Mucosa of gallbladder (tissue), 1 donor: ENCODE data around the gene ANO4. TPM values are rescaled to one million over a fixed set of nuclear protein-coding genes. Genes with fewer than 3 reads are reported as not detected.

ENCODE experiments used
- DNase-seq: peaks from one replicate; pipeline ENCODE4 v3.0.0-alpha.2; 2020; ENCODE audit warnings: low spot score
- total RNA-seq: library from RNA; stranded (reverse); gene quantifications from one replicate; pipeline ENCODE4 v1.2.1, GENCODE V29; 2021
- donor health status: DM: no; HTN: no; CAD: no.

Gene ANO4
- total RNA-seq, 1 donor from 2014 or later, result 0.12 TPM

DNA sequence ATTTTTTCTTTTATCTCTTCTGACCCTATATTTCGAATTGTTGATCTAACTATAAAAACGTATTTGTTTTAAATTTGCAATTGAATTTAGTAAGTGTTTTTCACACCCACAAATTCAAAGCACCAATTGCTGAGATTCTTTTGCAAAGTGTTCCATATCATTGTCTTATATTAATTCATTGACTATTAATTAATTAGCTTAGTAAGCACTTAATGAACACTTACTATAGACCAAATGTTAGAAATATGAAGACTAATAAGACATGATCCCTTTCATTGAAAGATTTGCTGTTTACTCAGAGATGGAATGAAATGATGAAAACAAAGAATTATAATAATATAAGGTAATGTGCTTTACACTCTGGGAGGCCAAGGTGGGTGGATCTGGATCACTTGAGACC, 14.2 kb downstream of the ANO4 start:
- DNase-seq, result no peak

DNA sequence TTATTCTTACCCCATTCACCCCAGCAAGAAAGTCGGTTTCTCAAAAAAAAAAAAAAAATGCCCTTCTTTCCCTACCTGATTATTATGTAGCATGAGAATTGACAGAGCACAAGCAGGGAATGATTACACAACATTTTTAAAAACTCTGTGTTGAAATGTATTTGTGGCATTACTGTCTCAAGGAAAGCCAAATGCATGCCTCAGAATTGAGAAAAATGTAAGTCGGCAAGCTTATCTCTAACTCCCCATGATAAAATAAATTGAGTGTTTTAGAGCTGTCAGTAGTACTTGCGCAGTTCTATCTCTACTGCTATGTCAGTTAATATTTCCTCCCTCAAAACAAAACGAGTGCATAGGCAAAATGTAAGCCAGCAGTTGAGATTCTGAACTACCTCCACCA, 25.7 kb downstream of the ANO4 start:
- DNase-seq, result no peak

DNA sequence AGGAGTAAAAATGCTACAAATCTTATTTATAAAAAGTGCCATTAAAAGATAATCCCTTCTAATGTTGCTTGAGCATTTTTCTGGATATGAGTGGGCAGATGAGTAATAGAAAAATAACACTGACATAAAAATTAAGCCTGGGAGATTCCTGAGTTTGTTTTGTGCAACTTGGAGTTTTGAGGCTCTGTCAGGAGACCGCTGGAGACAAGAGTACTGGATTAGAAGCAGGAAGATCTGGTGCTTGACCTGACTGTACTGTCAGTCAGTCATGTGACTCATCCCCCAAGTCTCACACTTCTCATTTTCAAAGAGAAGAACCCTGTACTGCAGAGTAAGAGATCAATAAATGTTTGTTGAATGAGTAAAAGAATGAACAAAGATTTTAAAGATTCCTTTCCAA, 29.4 kb downstream of the ANO4 start:
- no peak for DNase-seq

DNA sequence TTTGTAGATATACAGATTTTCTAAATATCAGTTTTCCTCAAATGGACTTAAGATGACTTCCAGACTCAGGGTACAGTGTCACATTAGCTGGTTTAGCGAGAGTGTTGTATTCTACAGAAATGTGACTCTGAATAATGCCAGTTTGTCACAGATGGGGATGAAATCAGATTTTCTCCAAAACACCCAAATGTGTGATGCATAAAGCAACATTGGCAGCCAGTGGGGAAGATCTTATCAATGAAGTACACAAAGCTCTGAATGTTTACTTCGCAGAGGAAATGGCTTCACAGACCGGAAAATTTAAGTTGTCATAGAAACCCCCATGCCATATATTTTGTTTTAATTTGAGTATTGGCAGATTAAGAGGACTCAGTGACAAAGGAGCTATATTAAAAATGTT, 29.9 kb downstream of the ANO4 start:
- DNase-seq, result no peak

DNA sequence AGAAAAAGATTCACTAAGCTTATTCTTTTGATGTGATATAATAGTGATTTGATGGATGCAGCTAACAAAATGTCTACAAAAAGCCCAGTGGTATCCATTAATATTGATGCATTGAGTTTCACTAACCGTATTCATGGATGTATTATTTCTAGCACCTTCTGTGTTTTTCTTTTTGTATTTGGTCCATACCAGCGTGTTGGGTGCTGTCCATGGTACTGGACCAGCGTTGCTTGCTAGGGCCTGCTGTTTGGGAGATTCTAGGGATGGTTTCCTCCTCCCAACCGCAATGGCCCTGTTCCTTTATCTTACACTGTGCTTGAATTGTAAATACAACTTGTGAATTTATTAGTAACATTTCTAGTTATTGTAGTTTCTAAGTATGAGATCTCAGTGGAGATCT, 31.7 kb downstream of the ANO4 start:
- peak; percentile 60 for DNase-seq

DNA sequence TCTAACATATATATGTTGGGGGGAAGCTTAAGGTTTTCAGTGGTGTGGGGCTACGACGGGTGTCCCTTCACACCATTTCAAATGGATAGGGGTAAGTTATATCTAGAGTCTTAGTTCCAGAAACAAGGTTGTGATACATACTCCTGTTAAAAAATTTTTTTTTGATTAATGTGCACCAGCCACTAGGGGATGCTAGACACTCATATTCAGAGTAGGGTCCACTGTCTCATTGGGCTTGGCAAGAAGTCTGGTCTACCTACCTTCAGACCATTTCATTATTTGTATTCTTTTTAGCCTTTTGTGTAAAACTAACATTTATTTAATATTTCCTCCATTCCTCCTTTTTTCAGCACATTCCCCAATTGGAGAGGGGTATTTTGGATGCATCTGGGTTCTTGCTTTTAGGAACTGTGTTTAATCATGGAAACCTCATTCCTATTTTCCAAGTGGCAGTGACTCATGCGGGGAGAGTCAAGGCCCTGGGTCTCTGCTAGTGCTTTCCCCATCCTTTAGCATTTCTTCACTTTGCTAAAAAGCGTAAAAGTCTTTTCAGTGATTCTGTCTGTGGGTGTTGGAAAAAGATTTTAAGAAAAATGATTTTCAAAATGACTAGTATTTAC, 33.4 kb downstream of the ANO4 start:
- DNase-seq, result no peak

DNA sequence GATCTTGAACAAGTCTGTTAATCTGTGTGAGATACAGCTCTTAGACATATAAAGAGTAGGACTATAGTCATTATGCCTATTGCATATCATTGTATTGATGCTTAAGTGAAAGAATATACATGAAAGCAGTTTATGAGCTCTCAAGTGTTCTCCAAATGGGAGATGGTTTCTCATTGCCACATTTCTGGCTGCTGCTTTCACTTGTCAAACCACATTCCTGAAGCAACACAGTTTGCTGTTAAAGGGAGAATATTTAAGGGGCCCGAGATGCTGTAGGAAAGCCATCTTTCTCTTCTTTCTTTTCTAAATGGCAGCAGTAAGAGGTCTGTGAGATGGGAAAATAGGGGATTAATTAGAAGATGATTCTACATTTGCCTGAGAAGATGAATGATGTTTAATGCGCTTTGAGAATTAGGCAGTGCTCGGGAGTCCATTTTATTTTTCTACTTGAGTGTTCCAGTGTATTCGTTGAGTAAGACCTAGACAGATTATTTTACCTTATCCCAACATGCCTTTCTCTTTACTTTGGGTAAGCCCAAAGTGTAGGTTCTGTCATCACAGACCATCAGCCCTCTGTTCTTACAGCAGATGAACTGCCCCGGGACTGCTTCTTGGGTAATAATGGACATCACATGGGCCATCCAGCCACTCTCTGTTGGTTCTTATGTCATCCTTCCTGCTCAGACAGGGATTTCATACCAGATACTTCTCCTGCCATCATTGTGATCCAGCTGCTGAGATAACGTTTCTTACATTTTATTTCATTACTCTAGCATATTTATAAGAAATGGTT, 35.6 kb downstream of the ANO4 start:
- DNase-seq, result no peak

DNA sequence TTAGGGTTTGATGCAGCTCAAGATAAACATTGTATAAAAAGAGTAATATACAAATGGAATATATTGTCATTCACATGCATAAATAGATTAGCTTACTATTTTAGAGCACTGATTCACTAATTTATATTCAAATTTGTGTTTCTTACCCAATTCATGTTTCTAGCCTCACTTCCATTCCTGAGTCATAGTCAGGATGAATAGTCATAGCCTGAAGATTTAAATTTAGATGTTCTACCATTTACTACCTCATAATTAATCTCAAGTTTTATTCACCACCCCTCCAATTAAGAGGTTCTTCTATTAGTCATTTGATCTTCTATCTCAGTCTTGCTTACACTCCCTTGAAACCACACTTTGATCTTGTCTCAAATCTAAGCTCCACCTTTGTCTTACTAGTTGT, 38.7 kb downstream of the ANO4 start:
- DNase-seq, result no peak

DNA sequence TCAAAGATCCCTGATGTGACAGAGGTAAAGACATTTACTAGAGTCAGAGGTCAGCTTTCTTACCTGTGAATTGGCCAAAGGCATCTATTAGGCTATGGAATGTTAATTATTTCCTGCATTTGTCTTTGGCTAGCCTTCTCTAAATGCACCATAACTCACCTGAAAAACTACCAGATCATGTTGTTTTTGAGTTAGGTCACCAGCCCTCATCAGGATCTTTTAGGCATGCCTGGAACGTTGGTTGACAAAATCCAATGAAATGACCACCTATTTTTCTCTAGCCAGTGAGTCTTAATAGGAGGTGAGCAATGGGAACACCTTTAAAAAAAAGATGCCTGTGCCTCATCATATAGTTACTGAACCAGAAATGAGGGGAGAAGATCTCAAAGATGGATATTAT, 46.2 kb downstream of the ANO4 start:
- no peak for DNase-seq

DNA sequence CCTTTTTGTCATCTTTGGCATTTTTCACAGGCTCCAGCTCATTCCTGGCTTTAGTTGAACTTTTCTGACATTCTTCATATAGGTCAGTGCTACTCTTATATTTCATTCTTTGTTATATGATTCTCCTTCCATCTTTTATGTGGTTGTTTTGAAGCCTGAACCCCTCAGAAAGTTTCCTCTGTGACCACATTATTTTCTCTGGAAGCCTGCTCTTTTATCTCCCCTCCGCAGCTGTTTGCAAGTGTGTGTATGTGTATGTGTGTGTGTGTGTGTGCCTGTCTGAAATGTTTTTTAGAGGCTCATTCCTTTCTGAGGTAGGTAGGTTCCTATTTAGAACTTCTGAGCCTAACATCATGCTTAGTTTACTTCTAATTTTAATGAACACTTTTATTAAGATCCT, 47.6 kb downstream of the ANO4 start:
- no peak for DNase-seq

DNA sequence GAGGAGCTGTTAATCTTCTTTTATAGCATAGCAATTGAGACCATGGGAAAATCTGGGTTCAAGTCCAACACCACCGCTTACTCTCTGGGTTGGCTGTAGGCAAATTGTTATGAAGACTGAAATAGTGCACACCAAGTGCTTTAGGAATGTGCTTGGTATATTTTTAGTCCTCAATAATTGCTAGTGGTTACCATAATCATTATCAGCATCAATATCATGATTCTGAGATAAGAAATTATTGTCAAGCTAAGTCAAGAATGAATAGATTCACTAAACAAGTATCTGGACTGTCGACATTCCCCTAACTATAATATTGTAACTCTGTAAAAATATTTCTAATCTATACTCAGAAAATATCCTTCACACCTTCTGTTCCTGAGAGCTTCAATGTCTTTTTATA, 48.5 kb downstream of the ANO4 start:
- DNase-seq, result no peak

DNA sequence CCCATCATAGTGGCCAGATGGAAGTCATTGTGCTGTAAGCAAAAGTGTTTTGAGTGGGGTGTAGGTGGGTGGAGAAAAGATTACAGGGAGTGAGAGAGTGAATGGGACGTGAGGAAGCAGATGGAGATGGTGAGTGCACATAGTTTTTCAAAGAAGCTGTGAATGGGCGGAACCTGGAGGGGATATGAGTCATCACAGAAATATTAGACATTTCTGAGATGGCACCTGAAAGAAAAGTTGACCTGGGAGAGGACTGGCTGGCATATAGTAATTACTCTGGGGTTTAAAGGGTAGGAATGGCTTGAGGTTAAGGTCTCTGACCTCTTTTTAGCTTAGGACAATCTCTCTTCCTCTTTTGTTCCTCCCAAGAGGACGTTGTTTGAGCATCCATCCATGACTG, 50.5 kb downstream of the ANO4 start:
- no peak for DNase-seq

DNA sequence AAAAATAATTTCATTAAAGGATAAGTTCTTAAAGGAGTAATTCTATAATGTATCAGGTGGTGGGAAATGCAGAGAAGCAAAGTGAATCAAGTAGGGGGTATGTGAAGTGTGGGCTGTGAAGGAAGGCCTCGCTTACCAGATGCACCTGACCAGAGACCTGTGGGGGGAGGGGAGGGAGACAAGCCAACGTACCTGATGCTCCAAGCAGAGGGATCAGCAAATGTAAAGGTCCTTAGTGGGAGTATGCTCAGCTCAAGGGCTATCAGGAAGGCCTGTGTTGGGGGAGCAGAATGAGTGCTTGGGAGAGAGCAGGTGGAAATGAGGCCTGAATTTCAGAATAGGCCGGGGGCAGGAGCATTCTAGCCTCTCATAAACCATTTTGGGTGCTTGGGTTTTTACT, 57.1 kb downstream of the ANO4 start:
- DNase-seq, result no peak

DNA sequence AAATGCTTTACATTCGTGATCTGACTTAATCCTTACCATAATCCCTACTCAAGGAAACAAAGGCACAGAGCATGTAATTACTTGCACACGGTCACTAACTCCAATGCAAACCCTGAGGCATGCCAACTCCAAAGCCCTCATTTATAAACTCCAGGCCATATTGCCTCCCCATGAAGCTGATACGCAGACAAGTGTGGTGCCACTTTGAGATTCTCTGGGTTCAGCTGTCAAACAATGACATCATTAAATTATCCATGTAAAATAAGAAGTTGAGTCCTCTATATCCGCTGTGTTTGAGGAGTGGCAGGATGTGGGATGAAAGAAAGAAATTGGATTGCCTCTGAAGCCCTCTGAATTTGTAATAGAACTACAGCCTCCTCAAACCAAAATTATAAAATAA, 62.8 kb downstream of the ANO4 start:
- no peak for DNase-seq

DNA sequence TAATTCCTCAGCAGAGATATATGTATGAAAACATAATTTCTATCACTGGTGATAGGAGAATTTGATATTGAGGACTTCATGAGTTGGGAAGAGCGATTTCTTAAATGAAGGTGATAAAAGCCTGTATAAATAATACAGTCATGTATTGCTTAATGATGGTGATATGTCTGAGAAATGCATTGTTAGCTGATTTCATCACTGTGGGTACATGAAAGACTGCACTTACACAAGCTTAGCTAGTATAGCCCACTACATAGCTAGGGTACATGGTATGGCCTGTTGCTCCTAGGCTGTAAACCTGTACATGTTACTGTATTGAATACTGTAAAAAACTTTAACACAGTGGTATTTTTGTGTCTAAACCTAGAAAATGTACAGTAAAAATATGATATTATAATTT, 63.4 kb downstream of the ANO4 start:
- no peak for DNase-seq

DNA sequence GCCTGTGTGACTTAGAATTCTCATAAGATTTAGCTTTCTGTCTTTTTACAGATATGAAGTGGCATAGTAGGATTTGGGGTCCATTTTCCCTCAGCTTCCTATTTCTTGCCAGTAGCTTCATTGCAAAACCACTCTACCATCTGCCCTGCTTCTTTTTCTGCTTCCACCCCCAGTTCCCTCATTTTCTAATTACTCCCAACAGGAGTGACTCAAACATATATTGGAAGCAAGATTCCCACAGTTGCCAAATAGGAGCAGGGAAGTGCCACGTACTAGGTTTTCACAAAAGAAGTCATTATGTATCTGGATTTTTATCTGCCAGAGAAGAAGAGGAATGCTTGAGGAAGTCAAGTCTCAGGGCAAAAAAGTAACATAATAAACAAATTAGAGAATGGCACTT, 64.1 kb downstream of the ANO4 start:
- DNase-seq, result no peak

DNA sequence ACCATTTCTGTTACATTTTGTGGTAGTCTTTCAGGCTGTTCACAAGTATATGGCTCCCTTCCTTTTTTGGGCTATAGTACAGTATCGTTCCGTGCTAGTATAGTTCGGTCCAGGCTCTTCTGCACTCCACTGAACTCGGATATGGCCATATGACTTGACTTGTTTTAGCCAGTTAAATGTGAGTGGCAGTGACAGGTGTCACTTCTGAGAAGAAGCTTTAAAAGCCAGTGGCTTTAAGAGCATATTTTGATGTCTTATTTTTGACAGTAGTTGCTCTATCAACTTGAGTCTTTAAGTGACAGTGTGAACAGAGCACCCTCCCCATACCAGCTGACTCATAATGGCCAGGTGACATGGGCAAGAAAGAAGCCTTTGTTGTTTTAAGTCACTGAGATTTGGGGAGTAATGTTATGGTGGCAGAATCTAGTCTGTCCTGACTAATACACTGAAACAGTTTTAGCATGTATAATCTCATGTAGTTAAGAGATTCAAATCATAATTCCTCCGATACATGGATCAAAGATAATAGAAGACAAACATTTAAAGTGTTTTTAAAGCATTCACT, 64.6 kb downstream of the ANO4 start:
- DNase-seq, result no peak

DNA sequence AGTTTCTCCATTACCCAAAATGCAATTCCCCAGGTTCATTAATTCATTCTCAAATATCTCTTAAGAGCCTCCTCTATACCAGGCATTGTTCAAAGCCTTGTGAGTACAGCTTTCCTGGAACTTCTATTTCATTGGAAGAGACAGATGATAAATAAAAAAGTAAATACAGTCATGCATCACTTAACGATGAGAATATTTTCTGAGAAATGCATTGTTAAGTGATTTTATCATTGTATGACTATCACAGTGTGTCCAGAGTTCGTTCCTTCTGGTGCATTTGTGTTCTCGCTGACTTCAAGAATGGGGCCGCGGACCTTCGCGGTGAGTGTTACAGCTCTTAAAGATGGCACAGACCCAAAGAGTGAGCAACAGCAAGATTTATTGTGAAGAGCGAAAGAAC, 66.0 kb downstream of the ANO4 start:
- no peak for DNase-seq

DNA sequence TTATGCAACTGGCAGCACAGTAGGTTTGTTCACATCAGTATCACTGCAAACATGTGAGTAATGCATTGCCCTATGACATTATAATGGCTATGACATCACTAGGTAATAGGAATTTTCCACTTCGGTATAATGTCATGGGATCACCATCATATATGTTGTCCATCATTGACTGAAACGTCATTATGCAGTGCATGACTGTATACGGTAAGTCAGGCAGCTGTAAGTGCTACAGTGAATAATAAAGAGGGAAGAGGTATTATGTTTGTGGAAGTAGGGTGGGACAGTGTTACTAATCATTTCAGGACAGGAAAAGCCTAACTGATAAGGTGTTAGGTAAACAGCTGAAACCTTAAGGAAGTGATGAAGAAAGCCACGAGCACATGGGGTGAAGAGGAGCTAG, 68.1 kb downstream of the ANO4 start:
- DNase-seq, result no peak

DNA sequence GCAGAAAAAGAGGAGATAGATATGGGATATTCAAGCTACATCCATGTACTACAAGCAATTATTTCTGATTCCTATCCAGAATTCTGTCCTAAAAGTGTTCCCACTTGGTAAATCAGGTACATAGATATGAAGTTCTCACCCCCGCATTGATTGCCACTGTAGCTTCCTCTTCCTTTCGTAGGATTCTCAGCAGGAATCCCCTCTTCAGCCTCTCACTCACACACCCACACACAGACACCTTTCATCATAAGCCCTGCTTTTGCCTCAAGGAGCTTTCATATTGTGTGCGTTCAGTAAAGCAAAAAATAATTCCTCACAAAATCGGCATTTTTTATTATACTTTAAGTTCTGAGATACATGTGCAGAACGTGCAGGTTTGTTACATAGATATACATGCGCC, 69.8 kb downstream of the ANO4 start:
- DNase-seq, result no peak

DNA sequence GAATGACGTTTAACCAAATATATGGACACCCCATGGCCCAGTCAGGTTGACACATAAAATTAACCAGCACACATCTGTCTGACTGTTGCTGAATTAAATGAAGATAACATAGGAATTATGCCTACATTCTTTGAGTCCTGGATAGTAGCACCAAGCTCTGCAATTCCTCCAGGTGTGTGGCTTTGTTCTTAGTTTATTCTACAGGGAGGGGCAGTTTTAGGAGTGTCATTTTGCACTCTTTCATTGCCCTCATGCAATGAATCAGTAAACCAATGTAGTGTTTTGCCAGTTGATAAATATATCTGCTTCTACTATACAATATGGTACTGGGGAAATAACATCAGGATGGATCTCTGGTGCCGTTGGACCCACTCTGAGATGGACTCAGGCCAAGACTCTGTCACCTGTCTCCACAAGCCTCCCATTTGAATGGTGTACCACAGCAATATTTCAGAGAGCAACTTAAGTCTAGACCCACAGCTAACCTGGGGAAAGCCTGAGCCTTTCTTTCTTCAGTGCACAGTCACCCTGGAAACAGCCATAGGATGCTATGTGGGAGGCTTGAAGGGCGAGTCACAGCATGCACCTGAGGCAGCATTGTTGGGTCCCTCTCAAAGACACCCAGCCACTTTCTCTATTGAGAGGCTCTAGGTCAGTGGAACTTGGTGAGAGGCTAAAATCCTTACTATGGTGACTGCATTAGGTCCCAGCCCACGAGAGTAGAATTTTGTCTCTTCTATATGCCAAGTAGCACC, 73.2 kb downstream of the ANO4 start:
- DNase-seq, result no peak

DNA sequence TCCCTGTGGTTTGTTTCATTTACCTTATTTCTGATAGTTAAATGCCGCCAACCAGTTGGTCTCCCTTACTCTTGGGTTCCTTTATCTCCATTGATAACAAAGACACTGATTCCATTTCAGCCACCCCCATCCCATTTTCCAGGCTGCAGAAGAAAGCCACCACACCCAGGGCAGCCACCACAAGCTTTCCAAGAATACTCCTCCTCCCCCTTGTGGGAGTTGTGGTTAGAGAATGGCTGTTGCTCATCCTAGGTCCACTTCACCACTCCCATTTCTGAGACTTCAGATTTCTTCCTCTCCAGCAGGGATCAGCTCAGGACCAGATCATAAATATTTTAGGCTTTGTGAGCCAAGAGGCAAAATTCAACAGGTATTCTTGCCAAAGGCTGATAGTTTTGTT, 73.9 kb downstream of the ANO4 start:
- DNase-seq, result no peak

DNA sequence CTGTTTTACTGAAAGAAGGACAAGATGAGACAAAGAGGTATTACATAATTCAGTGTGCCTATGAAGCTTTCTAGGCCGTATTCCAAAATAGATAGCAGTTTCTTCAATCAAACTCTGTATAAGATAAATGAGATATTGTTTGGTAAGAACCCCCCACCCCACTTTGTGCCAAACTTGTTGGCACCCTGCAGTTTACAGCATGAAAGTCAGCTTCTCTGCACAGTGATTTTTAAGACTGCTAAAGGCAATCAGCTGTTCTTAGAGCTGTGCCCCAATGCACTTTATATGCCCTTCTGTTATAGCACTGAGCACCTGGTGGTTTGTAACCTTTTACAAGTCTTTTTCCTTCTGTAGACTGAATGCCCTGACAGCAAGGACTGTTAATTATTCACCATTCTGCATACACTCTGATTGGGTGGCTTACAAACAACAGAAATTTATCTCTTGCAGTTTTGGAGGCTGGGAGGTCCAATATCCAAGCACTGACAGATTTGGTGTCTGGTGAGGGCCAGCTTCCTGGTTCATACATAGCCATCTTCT, 76.7 kb downstream of the ANO4 start:
- no peak for DNase-seq
